ENCODE data around the gene PIK3C2A.

Gene PIK3C2A

GRCh38 chr11:17162376-17162775 is 45.4 kb downstream of the PIK3C2A start:
- no peak overlapping the region for H3K27ac ChIP-seq
- no peak for DNase-seq (ENCODE audit: low read depth, low spot score)

- DNase-seq (ENCODE audit: low read depth, low spot score): no peak
- H3K27ac ChIP-seq: no peak overlapping the region
These were observed 46.3 kb downstream of the PIK3C2A start for GRCh38 chr11:17161515-17161914.

DNA sequence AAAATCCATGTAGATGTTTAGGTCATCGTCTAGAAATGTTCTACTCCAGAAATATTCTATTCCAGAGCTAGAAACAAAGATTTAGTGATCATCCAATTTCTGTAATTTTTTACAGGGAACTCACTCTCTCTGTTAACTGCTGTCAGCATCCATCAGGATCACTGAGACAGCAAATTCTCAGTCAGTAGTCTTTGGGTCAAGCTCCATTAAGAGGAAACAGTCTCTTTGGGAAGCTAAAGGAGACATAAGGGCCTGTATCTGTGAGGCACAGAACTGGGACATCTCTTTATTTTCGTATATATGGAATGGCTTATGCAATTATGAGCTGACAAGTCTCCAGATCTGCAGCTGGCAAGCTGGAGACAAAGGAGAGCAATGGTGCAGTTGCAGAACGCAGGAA is 48.3 kb downstream of the PIK3C2A start:
- H3K27ac ChIP-seq: no peak overlapping the region
- DNase-seq (ENCODE audit: low read depth, low spot score): no peak

Data from epithelial cell of prostate (primary cell).